H9 (cell line): ENCODE results near the gene SPIN1. TPM values are rescaled to one million over a fixed set of nuclear protein-coding genes. Genes with fewer than 3 reads are reported as not detected.

Source experiments
- DNase-seq: peaks from one replicate; pipeline ENCODE4 v3.0.0-alpha.2; 2017
- H2AFZ ChIP-seq: one replicate; pipeline ENCODE4 v1.6.1; 2013; ENCODE audit warnings: mild to moderate bottlenecking, low read length, control low read depth, moderate library complexity
- H2AK5ac ChIP-seq: 2 replicates; pipeline ENCODE4 v1.6.1; 2013; ENCODE audit warnings: low read length, control low read depth, mixed read lengths; ENCODE audit not compliant: insufficient read length
- H2BK120ac ChIP-seq: one replicate; pipeline ENCODE4 v1.6.1; 2013; ENCODE audit warnings: low read depth, mild to moderate bottlenecking, low read length, control low read depth, inconsistent platforms; ENCODE audit not compliant: poor library complexity, severe bottlenecking
- H2BK12ac ChIP-seq: 2 replicates; pipeline ENCODE4 v1.6.1; 2013; ENCODE audit warnings: low read length, control low read depth, mixed read lengths, low read depth; ENCODE audit not compliant: insufficient read length
- H2BK15ac ChIP-seq: 2 replicates; pipeline ENCODE4 v1.6.1; 2013; ENCODE audit warnings: low read depth, low read length, control low read depth
- H2BK20ac ChIP-seq: one replicate; pipeline ENCODE4 v1.6.1; 2013; ENCODE audit warnings: low read depth, mild to moderate bottlenecking, low read length, control low read depth, inconsistent platforms; ENCODE audit not compliant: poor library complexity, severe bottlenecking
- H2BK5ac ChIP-seq: 2 replicates; pipeline ENCODE4 v1.6.1; 2013; ENCODE audit warnings: low read length, control low read depth, mixed read lengths; ENCODE audit not compliant: insufficient read length
- H3K14ac ChIP-seq: 2 replicates; pipeline ENCODE4 v1.6.1; 2013; ENCODE audit warnings: low read length, control low read depth; ENCODE audit not compliant: insufficient read depth
- H3K18ac ChIP-seq: 2 replicates; pipeline ENCODE4 v1.6.1; 2013; ENCODE audit warnings: low read depth, mild to moderate bottlenecking, mixed read lengths, low read length, control low read depth; ENCODE audit not compliant: insufficient read length
- H3K23ac ChIP-seq: 2 replicates; pipeline ENCODE4 v1.6.1; 2013; ENCODE audit warnings: low read length, control low read depth, mixed read lengths, low read depth; ENCODE audit not compliant: insufficient read length
- H3K23me2 ChIP-seq: 2 replicates; pipeline ENCODE4 v1.6.1; 2013; ENCODE audit warnings: low read depth, mild to moderate bottlenecking, mixed read lengths, low read length, control low read depth; ENCODE audit not compliant: insufficient read length, poor library complexity, severe bottlenecking
- H3K27ac ChIP-seq: 2 replicates; pipeline ENCODE4 v1.5.1; 2013; ENCODE audit warnings: low read length, control low read depth, mixed read lengths, low read depth; ENCODE audit not compliant: insufficient read length
- H3K27me3 ChIP-seq: 2 replicates; pipeline ENCODE4 v1.6.1; 2013; ENCODE audit warnings: low read length, control low read depth, inconsistent platforms; ENCODE audit not compliant: insufficient read depth
- H3K4ac ChIP-seq: 2 replicates; pipeline ENCODE4 v1.6.1; 2013; ENCODE audit warnings: low read depth, mild to moderate bottlenecking, control low read depth, inconsistent platforms, low read length, moderate library complexity
- H3K4me1 ChIP-seq: 2 replicates; pipeline ENCODE4 v1.6.1; 2013; ENCODE audit warnings: low read length, control low read depth, inconsistent platforms; ENCODE audit not compliant: insufficient read depth
- H3K4me2 ChIP-seq: 2 replicates; pipeline ENCODE4 v1.6.1; 2013; ENCODE audit warnings: low read length, control low read depth, mixed read lengths; ENCODE audit not compliant: insufficient read length, insufficient read depth
- H3K56ac ChIP-seq: 2 replicates; pipeline ENCODE4 v1.6.1; 2013; ENCODE audit warnings: low read depth, mild to moderate bottlenecking, mixed read lengths, low read length, control low read depth; ENCODE audit not compliant: insufficient read length
- H3K79me1 ChIP-seq: 2 replicates; pipeline ENCODE4 v1.6.1; 2013; ENCODE audit warnings: low read depth, mild to moderate bottlenecking, moderate library complexity, low read length, control low read depth, inconsistent platforms; ENCODE audit not compliant: insufficient read depth, poor library complexity, severe bottlenecking
- H3K79me2 ChIP-seq: 2 replicates; pipeline ENCODE4 v1.6.1; 2013; ENCODE audit warnings: low read length, control low read depth, inconsistent platforms; ENCODE audit not compliant: insufficient read depth
- H3K9ac ChIP-seq: 2 replicates; pipeline ENCODE4 v1.6.1; 2013; ENCODE audit warnings: low read length, control low read depth, mixed read lengths; ENCODE audit not compliant: insufficient read length; ENCODE audit errors: extremely low read depth
- H3K9me3 ChIP-seq: one replicate; pipeline ENCODE4 v1.6.1; 2013; ENCODE audit warnings: low read depth, low read length, inconsistent platforms; ENCODE audit not compliant: control insufficient read depth
- H3T11ph ChIP-seq: one replicate; pipeline ENCODE4 v1.6.1; 2013; ENCODE audit warnings: mild to moderate bottlenecking, low read length, control low read depth, inconsistent platforms
- H4K20me1 ChIP-seq: one replicate; pipeline ENCODE4 v1.6.1; 2013; ENCODE audit not compliant: control insufficient read depth, insufficient read length, insufficient read depth
- H4K5ac ChIP-seq: 2 replicates; pipeline ENCODE4 v1.6.1; 2013; ENCODE audit warnings: low read depth, mild to moderate bottlenecking, mixed read lengths, low read length, control low read depth; ENCODE audit not compliant: insufficient read length
- H4K8ac ChIP-seq: replicated peaks from 2 replicates; pipeline ENCODE4 v1.6.1; 2013; ENCODE audit warnings: low read length, control low read depth, mixed read lengths, low read depth; ENCODE audit not compliant: insufficient read length
- H4K91ac ChIP-seq: 2 replicates; pipeline ENCODE4 v1.6.1; 2013; ENCODE audit warnings: low read depth, mild to moderate bottlenecking, moderate library complexity, mixed read lengths, low read length, control low read depth; ENCODE audit not compliant: insufficient read length
- H3K27ac Mint-ChIP-seq, 3 experiments: 2 replicates in 2 of 3; 3 replicates in 1 of 3; pipeline ENCODE4 v1.8.0; 2020 to 2021; ENCODE audit warnings: mixed read lengths in 3 of 3, mild to moderate bottlenecking in 1 of 3, moderate library complexity in 1 of 3
- H3K27me3 Mint-ChIP-seq: 2 replicates; pipeline ENCODE4 v1.8.0; 2021; ENCODE audit warnings: low read depth, mild to moderate bottlenecking, moderate library complexity, mixed read lengths
- H3K36me3 Mint-ChIP-seq, 3 experiments: 2 replicates in 2 of 3; 3 replicates in 1 of 3; pipeline ENCODE4 v1.8.0; 2020 to 2021; ENCODE audit warnings: low read depth in 3 of 3, mixed read lengths in 3 of 3; ENCODE audit not compliant: insufficient read depth in 1 of 3
- H3K4me1 Mint-ChIP-seq, 2 experiments: 2 replicates each; pipeline ENCODE4 v1.8.0; 2020; ENCODE audit warnings: mixed read lengths in 2 of 2
- H3K4me3 Mint-ChIP-seq, 2 experiments: 2 replicates in 1 of 2; 3 replicates in 1 of 2; pipeline ENCODE4 v1.8.0; 2020 to 2021; ENCODE audit warnings: mild to moderate bottlenecking in 2 of 2, mixed read lengths in 2 of 2, moderate library complexity in 1 of 2
- H3K9me3 Mint-ChIP-seq, 2 experiments: 2 replicates in 1 of 2; 3 replicates in 1 of 2; pipeline ENCODE4 v1.8.0; 2020; ENCODE audit warnings: mild to moderate bottlenecking in 2 of 2, mixed read lengths in 2 of 2, moderate library complexity in 1 of 2
- CTCF ChIP-seq: fragments of 200-600 bp; sonication (generic); conservative IDR thresholded peaks from 3 replicates; pipeline ENCODE4 v1.8.0; 2021; ENCODE audit warnings: antibody characterized with exemption, mild to moderate bottlenecking
- WGBS: extraction: QIAGEN DNeasy Blood & Tissue Kit; methylation state at CpG from one replicate; pipeline ENCODE4 v1.1.7; 2013; ENCODE audit warnings: missing lambda C conversion rate, low lambda C conversion rate, mixed read lengths; ENCODE audit not compliant: insufficient read length; ENCODE audit errors: extremely low coverage; 5-methylcytosine and 5-hydroxymethylcytosine counted together
- total RNA-seq: library from RNA; stranded (reverse); gene quantifications from 2 replicates; pipeline ENCODE4 v1.2.1, GENCODE V29; 2021

SPIN1 gene
- total RNA-seq, 1 experiment from 2014 or later = 136 TPM

- Histone ChIP-seq H3K23ac (no peak overlapping the region), H2BK12ac (no peak overlapping the region), H3K27me3 (no peaks in the 10 kb centered on the region), H4K8ac (no peak overlapping the region), H3K4me2 (no peak overlapping the region), H3K18ac (no peak overlapping the region), H3K79me1 (no peaks in the 10 kb centered on the region), H3K27ac (no peak overlapping the region), H4K20me1 (no peaks in the 10 kb centered on the region), H3T11ph (no peak overlapping the region), H3K4me1 (no peaks in the 10 kb centered on the region), H2AFZ (no peak overlapping the region), H2BK120ac (no peak overlapping the region), H3K9ac (no peak overlapping the region), H2BK15ac (no peak overlapping the region), H3K56ac (no peak overlapping the region), H4K5ac (no peak overlapping the region), H2BK20ac (no peak overlapping the region), H3K4ac (no peak overlapping the region), H3K79me2 (no peaks in the 10 kb centered on the region), H3K14ac (no peak overlapping the region), H4K91ac (no peak overlapping the region), H3K23me2 (no peaks in the 10 kb centered on the region), H3K9me3 (peaks cover 6% of the 10 kb centered on the region), H2AK5ac (no peak overlapping the region), H2BK5ac (no peak overlapping the region)
- Mint-ChIP-seq H3K4me1 (peaks cover 4% of the 10 kb centered on the region in 2 experiments), H3K27me3 (peaks cover 2% of the 10 kb centered on the region; the same call in 1 of the 2 replicates), H3K27ac (peak overlapping the region in 1 of 3 experiments; percentile 23; a peak in 1 of 7 replicates), H3K4me3 (no peak overlapping the region), H3K36me3 (peaks cover 8 to 29% (median 9%) of the 10 kb centered on the region in 3 experiments), H3K9me3 (peaks cover 20 to 25% of the 10 kb centered on the region in 2 experiments)
- no peak for DNase-seq
- no CpG with 5 or more reads among the region's 2 CpGs for WGBS
- TF ChIP-seq CTCF = no peak
Measured at GRCh38 chr9:88372103-88372654, 16.1 kb upstream of the SPIN1 start.
